Inflammatory macrophage treated with lipopolysaccharide for 4 hours (primary cell): ENCODE data around the gene FAM193B.
"Not testable (repeated sequence)": the region's sequence is repeated elsewhere in the genome, so short reads cannot be mapped to it uniquely, and the experiment has no call there.

Source experiments
- DNase-seq: peaks from one replicate; pipeline ENCODE4 v3.0.0-alpha.2; 2020

The FAM193B gene

GRCh38 chr5:177497292-177498012 is 56.9 kb downstream of the FAM193B start, which contains the start of gene PDLIM7:
TSS of gene PDLIM7 (minus strand) at chr5:177497604. CDS start at chr5:177496512, 1,092 bp downstream.
- DNase-seq = peak; percentile 96

GRCh38 chr5:177496727-177497291 is 57.6 kb downstream of the FAM193B start:
- peak; percentile 57 for DNase-seq

GRCh38 chr5:177496070-177496726 is 58.2 kb downstream of the FAM193B start:
- DNase-seq = peak; percentile 24

- peak; percentile 77 for DNase-seq
Measured at GRCh38 chr5:177495243-177496060, 58.9 kb downstream of the FAM193B start.

- DNase-seq = peak; percentile 94
Measured at GRCh38 chr5:177494346-177495195, 59.8 kb downstream of the FAM193B start.

GRCh38 chr5:177493795-177494345 is 60.5 kb downstream of the FAM193B start:
- peak; percentile 86 for DNase-seq

GRCh38 chr5:177492841-177493240 is 61.5 kb downstream of the FAM193B start:
- no peak for DNase-seq

GRCh38 chr5:177491983-177492746 is 62.2 kb downstream of the FAM193B start:
- DNase-seq = no peak

GRCh38 chr5:177491429-177491945 is 62.9 kb downstream of the FAM193B start:
- no peak for DNase-seq

GRCh38 chr5:177490992-177491391 is 63.4 kb downstream of the FAM193B start:
- no peak for DNase-seq

- DNase-seq = no peak
Measured at GRCh38 chr5:177490311-177490991, 63.9 kb downstream of the FAM193B start.

GRCh38 chr5:177489119-177489716 is 65.1 kb downstream of the FAM193B start:
- DNase-seq = no peak

GRCh38 chr5:177487975-177488374 is 66.4 kb downstream of the FAM193B start:
- no peak for DNase-seq

- no peak for DNase-seq
Measured at GRCh38 chr5:177487144-177487543, 67.2 kb downstream of the FAM193B start.

- DNase-seq = no peak
Measured at GRCh38 chr5:177486256-177486655, 68.1 kb downstream of the FAM193B start.

- DNase-seq = not testable (repeated sequence)
Measured at GRCh38 chr5:177485753-177486152, 68.6 kb downstream of the FAM193B start.

- no peak for DNase-seq
Measured at GRCh38 chr5:177484902-177485549, 69.3 kb downstream of the FAM193B start.

- DNase-seq = no peak
Measured at GRCh38 chr5:177483994-177484901, 70.1 kb downstream of the FAM193B start.
